Osteocyte (in vitro differentiated cells): Measurements from ENCODE around the gene MRPL19. TPM values are rescaled to one million over a fixed set of nuclear protein-coding genes. Genes with fewer than 3 reads are reported as not detected.
"Not testable (repeated sequence)": the region's sequence is repeated elsewhere in the genome, so short reads cannot be mapped to it uniquely, and the experiment has no call there.

ENCODE experiments used
- DNase-seq: peaks from one replicate; pipeline ENCODE4 v3.0.0; 2021; ENCODE audit warnings: mixed read lengths; ENCODE audit not compliant: unreplicated experiment; ENCODE audit errors: extremely low spot score
- H3K27ac Mint-ChIP-seq: one replicate; pipeline ENCODE4 v1.8.0; 2021; ENCODE audit warnings: mild to moderate bottlenecking, mixed read lengths; ENCODE audit not compliant: unreplicated experiment
- H3K27me3 Mint-ChIP-seq: one replicate; pipeline ENCODE4 v1.8.0; 2021; ENCODE audit warnings: mixed read lengths; ENCODE audit not compliant: unreplicated experiment
- H3K36me3 Mint-ChIP-seq: one replicate; pipeline ENCODE4 v1.8.0; 2021; ENCODE audit warnings: mixed read lengths; ENCODE audit not compliant: unreplicated experiment
- H3K4me1 Mint-ChIP-seq: one replicate; pipeline ENCODE4 v1.8.0; 2021; ENCODE audit warnings: mixed read lengths; ENCODE audit not compliant: unreplicated experiment
- H3K4me3 Mint-ChIP-seq: one replicate; pipeline ENCODE4 v1.8.0; 2021; ENCODE audit warnings: mild to moderate bottlenecking, moderate library complexity, mixed read lengths; ENCODE audit not compliant: unreplicated experiment
- H3K9me3 Mint-ChIP-seq: one replicate; pipeline ENCODE4 v1.8.0; 2021; ENCODE audit warnings: mixed read lengths; ENCODE audit not compliant: unreplicated experiment
- total RNA-seq: library from RNA; stranded (reverse); gene quantifications from 2 replicates; pipeline ENCODE4 v1.2.1, GENCODE V29; 2021
- TF ChIP-seq, protein P1 (sequence below): fragments of 200-600 bp; sonication (generic); IDR thresholded peaks from 2 replicates; pipeline ENCODE4 v1.5.0; 2021; ENCODE audit warnings: antibody characterized with exemption, mild to moderate bottlenecking, moderate library complexity

Gene MRPL19
- total RNA-seq, 1 donor from 2014 or later = 46.6 TPM

DNA sequence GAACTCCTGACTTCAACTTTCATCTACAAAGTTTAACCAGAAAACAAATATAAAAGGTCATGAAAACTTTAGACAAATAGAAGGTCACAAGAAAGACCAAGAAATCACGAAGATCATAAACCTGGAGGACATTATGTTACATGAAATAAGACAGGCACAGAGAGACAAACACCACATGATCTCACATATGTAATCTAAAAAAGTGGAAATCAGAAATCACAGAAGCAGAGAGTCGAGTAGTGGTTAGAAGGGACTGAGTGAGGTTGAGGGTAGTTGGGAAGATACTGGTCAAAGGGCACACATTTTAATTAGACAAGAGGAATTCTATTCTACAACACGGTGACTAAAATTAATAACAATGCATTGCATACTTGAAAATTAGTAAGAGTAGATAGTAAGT is 62.7 kb downstream of the MRPL19 start:
- TF ChIP-seq, protein P1, sequence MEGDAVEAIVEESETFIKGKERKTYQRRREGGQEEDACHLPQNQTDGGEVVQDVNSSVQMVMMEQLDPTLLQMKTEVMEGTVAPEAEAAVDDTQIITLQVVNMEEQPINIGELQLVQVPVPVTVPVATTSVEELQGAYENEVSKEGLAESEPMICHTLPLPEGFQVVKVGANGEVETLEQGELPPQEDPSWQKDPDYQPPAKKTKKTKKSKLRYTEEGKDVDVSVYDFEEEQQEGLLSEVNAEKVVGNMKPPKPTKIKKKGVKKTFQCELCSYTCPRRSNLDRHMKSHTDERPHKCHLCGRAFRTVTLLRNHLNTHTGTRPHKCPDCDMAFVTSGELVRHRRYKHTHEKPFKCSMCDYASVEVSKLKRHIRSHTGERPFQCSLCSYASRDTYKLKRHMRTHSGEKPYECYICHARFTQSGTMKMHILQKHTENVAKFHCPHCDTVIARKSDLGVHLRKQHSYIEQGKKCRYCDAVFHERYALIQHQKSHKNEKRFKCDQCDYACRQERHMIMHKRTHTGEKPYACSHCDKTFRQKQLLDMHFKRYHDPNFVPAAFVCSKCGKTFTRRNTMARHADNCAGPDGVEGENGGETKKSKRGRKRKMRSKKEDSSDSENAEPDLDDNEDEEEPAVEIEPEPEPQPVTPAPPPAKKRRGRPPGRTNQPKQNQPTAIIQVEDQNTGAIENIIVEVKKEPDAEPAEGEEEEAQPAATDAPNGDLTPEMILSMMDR = no peak
- H3K9me3 Mint-ChIP-seq = no peaks in the 10 kb centered on the region
- no peak for DNase-seq
- H3K36me3 Mint-ChIP-seq = peaks cover 12% of the 10 kb centered on the region
- H3K4me1 Mint-ChIP-seq = peaks cover 33% of the 10 kb centered on the region
- H3K27ac Mint-ChIP-seq = no peak overlapping the region
- peaks cover 2% of the 10 kb centered on the region for H3K27me3 Mint-ChIP-seq
- peak overlapping the region; percentile 42 for H3K4me3 Mint-ChIP-seq

DNA sequence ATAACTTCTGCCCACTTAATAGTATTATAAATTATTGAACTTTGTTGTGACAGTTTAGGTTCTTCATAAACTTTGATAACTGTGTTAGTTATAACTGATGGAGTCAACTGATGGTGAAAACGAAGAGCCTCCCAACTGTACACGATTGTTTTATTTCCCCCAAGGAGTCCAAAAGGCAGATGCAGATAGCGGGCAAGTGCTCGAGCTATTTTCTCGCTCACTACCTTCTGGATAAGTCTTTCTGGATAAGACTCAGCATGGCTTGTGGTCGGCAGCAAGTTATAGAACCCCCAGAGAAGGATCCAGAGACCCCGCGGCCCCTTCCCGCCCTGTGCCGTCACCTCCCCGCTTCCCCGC is 63.6 kb downstream of the MRPL19 start:
- Mint-ChIP-seq H3K36me3 (peaks cover 5% of the 10 kb centered on the region), H3K4me3 (peak overlapping the region; percentile 78), H3K27me3 (peaks cover 6% of the 10 kb centered on the region), H3K9me3 (no peaks in the 10 kb centered on the region), H3K27ac (peak overlapping the region; percentile 91), H3K4me1 (peaks cover 33% of the 10 kb centered on the region)
- DNase-seq = no peak
- TF ChIP-seq, protein P1 = no peak

DNA sequence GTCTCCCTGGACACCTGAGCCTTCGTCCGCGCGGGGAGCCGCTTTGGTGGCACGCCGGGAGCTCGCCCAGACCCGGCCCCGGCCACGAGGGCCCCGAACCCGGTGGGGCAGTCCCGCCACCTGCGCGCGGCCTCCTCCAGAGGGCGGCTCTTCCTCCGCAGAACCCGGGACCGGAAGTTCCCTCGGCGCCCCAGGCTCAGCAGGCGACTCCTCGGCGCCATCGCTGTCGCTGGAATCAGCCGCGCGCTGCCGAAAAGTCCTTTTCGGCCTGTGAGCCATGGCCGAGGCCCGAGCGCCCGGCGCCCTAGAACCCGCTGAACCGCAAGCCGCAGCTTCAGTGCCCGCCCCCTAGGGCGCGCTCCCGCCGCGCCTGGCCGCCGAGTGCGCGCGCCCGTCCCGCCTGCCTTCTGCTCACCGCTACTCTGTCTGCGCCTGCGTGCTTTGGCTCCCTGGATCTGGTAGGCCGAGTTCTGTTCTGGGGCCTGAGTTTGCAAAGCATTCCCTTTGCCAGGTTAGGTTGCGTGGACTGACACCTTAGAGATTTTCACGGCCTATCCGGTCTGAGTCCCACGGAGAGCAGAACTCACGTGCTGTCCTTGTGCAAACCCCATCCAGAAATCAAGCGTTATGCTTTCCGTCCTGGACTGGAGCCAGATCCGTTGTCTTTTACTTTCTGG is 64.1 kb downstream of the MRPL19 start, which contains the start of gene GCFC2:
TSS of gene GCFC2 (minus strand) at position 339 of the 677 bp plus-strand sequence. CDS start at position 279, 60 bp downstream.
- DNase-seq = peak; percentile 96
- TF ChIP-seq, protein P1 = peak; percentile 57
- peak within 1 kb of the TSS; percentile 78 for H3K4me3 Mint-ChIP-seq
- H3K9me3 Mint-ChIP-seq = no peaks in the 10 kb centered on the region
- peaks cover 31% of the 10 kb centered on the region for H3K4me1 Mint-ChIP-seq
- peaks cover 7% of the 10 kb centered on the region for H3K27me3 Mint-ChIP-seq
- H3K27ac Mint-ChIP-seq = peak within 1 kb of the TSS; percentile 91
- H3K36me3 Mint-ChIP-seq = peaks cover 4% of the 10 kb centered on the region

DNA sequence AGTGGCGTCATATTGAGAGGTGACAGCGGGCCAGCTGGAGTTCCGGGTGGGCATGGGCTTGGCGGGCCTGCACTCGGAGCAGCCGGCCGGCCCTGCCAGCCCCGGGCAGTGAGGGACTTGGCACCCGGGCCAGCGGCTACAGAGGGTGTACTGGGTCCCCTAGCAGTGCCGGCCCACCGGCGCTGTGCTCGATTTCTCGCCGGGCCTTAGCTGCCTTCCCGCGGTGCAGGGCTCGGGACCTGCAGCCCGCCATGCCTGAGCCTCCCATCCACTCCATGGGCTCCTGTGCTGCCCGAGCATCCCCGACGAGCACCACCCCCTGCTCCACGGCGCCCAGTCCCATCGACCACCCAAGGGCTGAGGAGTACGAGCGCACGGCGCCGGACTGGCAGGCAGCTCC is 65.0 kb downstream of the MRPL19 start:
- H3K27me3 Mint-ChIP-seq, H3K27ac Mint-ChIP-seq, H3K36me3 Mint-ChIP-seq, DNase-seq, H3K9me3 Mint-ChIP-seq: not testable (repeated sequence)
- Mint-ChIP-seq H3K4me1 (peaks cover 26% of the 10 kb centered on the region), H3K4me3 (peak overlapping the region; percentile 78)

DNA sequence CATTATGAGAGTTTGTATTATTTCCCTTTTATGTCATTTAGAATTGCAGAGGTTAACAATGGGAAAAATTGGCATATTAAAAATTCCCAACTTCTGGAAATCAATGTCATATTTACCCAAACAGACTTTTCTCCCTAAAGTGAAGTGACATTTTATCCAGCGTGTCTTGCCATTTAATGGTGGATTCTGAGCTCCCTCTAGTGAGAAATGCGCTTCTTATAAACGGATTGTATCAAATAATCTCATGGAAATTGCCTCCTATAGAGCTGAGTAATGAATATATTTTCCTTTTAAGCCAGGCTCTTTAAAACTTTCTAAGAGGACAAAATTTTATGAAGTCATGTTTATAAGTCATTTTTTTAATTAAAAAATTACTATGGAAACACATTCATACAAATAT is 69.8 kb downstream of the MRPL19 start:
- H3K36me3 Mint-ChIP-seq = peaks cover 2% of the 10 kb centered on the region
- DNase-seq = no peak
- peaks cover 27% of the 10 kb centered on the region for H3K27me3 Mint-ChIP-seq
- TF ChIP-seq, protein P1 = no peak
- H3K4me3 Mint-ChIP-seq = no peak overlapping the region
- H3K9me3 Mint-ChIP-seq = no peaks in the 10 kb centered on the region
- no peaks in the 10 kb centered on the region for H3K4me1 Mint-ChIP-seq
- no peak overlapping the region for H3K27ac Mint-ChIP-seq
